Heart left ventricle (tissue), 16 donors: ENCODE results near the gene TGM2. TPM values are rescaled to one million over a fixed set of nuclear protein-coding genes. Genes with fewer than 3 reads are reported as not detected.

Source experiments
- ATAC-seq, 4 donors: fragments of 200-7000 bp; cut with Tn5 transposase; one replicate each; pipeline ENCODE4 v1.9.1; 2020 to 2022; ENCODE audit warnings: moderate library complexity in 4 of 4, mild to moderate bottlenecking in 3 of 4, moderate number of reproducible peaks in 1 of 4
- DNase-seq, 5 donors: peaks; one replicate each; pipeline ENCODE4 v3.0.0-alpha.2; 2020
- H3K27ac ChIP-seq, 12 donors: fragments of 200-600 bp; sonication (generic) in 4 of 12; one replicate each; pipeline versions ENCODE4 v1.5.0 to v1.8.0; 2016 to 2022; ENCODE audit warnings: mild to moderate bottlenecking in 2 of 12
- H3K27me3 ChIP-seq, 9 donors: fragments of 200-600 bp; sonication (generic) in 2 of 9; one replicate each; pipeline versions ENCODE4 v1.5.1 to v1.8.0; 2016 to 2022; ENCODE audit warnings: mild to moderate bottlenecking in 3 of 9
- H3K36me3 ChIP-seq, 9 donors: fragments of 200-600 bp; sonication (generic) in 2 of 9; one replicate each; pipeline versions ENCODE4 v1.5.0 to v1.8.0; 2018 to 2022; ENCODE audit warnings: mild to moderate bottlenecking in 2 of 9
- H3K4me1 ChIP-seq, 12 donors: fragments of 200-600 bp; sonication (generic) in 4 of 12; one replicate each; pipeline versions ENCODE4 v1.5.0 to v1.8.0; 2016 to 2022; ENCODE audit warnings: mild to moderate bottlenecking in 3 of 12
- H3K4me3 ChIP-seq, 12 donors: fragments of 200-600 bp; sonication (generic) in 4 of 12; one replicate each; pipeline versions ENCODE4 v1.5.0 to v1.8.0; 2017 to 2022; ENCODE audit warnings: mild to moderate bottlenecking in 9 of 12, moderate library complexity in 4 of 12
- H3K9me3 ChIP-seq, 12 donors: fragments of 200-600 bp; sonication (generic) in 4 of 12; one replicate each; pipeline versions ENCODE4 v1.5.0 to v1.8.0; 2016 to 2022; ENCODE audit warnings: mild to moderate bottlenecking in 1 of 12
- POLR2A ChIP-seq, 2 donors: fragments of 450-650 bp; IDR thresholded peaks; one replicate each; pipeline ENCODE4 v1.6.1; 2017; ENCODE audit warnings: antibody characterized with exemption in 2 of 2, mild to moderate bottlenecking in 2 of 2, moderate library complexity in 2 of 2
- WGBS, 4 donors: extraction: QIAGEN DNeasy Blood & Tissue Kit in 2 of 4; methylation state at CpG; one replicate each; pipeline versions ENCODE4 v1.1.5 to v1.1.7; 2013 to 2018; 5-methylcytosine and 5-hydroxymethylcytosine counted together
- intact Hi-C, 10 donors: fragments of 100-400 bp; cut with DNase I; formaldehyde crosslinking; loops; one replicate each; pipeline versions ENCODE4 v1.11.1 to v1.14.2; 2022
- polyA plus RNA-seq, 2 donors: library from polyadenylated mRNA; stranded (reverse); fragments of 200-250 nt; gene quantifications; one replicate each; pipeline ENCODE4 v1.2.3, GENCODE V29; 2013
- total RNA-seq, 9 donors: library from RNA; depleted of rRNA in 2 of 9; stranded (reverse); fragments of >200 nt in 2 of 9; fragmentation: NEBNext Ultra II Directional in 3 of 9; extraction: Animal tissue kit (Norgen Biotek cat#: 25700) in 3 of 9; gene quantifications; one replicate each; pipeline versions ENCODE4 v1.1.0 to v1.2.4, GENCODE V29; 2016 to 2023
- TF ChIP-seq, protein P1 (sequence below), 12 donors: fragments of 200-600 bp; sonication (generic) in 4 of 12; IDR thresholded peaks; one replicate each; pipeline versions ENCODE4 v1.5.0 to v1.8.0; 2018 to 2022; ENCODE audit warnings: antibody characterized with exemption in 12 of 12, mild to moderate bottlenecking in 5 of 12
- donor health status: ischemic (EF 13 %, LVEDD 7.1; RV severe dilation, severe dysfunction).
- donor health status: healthy with polysubstance abuse.
- donor health status: DM: no; HTN: yes; CAD: no.
- donor health status: DM: no; HTN: no; CAD: no.
- donor health status: ischemic (EF 25% LVEDD 6.9; RV normal size, moderate dysfunction).
- donor health status: ischemic (EF 25% LVEDD 5.7; RV mildly dilated, moderate dysfunction).
- donor health status: healthy.
- donor health status: DM: yes; HTN: yes; CAD: no.
- donor health status: ischemic (EF 35%, LVEDD 5.7; RV mildly dilated, moderate dysfunction).
- donor health status: nonischemic (EF 11% LVEDD 7.7; RV severe dilation, severe dysfunction).
- donor health status: DM: yes; HTN: yes; CAD: no.
- donor health status: PGD.
- donor health status: ischemic (EF 29% LVEDD 5.4; RV normal size, mild dysfunction).
- donor health status: nonischemic (EF 23%, LVEDD 6.1; RV moderate dilation, normal function).

TGM2 gene
- total and polyA plus RNA-seq, 11 donors, result 211 to 1,146 (median 567) TPM

DNA sequence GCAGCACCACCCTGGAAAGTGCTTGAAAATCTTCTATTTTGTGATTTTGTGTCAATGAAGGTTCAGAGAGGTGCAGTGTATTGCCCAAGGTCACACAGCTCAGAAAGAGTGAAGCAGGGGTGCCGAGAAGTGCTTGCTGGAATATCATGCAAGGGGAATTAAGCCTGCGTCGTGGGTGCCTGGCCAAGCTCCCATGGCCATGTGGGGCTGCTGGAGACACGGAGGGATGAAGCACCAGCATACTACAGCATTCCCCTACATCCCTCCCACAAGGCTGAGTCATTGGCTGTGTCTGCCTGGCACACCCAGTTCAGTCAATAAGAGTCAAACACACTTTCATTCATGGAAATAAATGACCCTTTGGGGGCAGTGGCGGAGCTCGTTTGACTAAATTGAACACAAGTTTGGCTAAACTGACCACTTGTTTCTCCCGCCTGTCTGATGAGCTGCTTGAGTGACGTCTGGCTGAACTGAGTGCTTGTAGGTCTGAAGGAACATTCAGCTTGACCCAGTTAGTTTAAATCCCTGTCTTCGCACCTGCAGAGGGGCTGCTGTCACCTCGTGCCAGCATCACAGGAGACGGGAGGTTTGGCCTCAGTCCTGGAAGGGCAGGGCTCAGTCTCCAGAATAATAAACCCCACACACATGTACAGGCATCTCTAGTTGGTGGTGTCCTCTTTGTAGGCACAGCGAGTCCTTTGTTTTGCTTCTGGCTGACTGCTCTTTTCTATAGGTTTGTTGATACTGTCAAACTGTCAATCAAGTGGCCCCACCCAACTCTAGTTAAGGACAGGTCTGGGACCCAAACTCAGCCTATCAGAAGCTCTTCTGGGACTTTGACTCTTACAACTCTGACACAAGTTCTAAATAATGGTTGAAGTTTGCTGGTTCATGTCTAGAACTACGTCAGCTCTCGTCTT, 8.4 kb upstream of the TGM2 start:
- intact Hi-C loops, result loop anchor here in 2 of 10 donors (5.0 kb wide), 1 partner anchor 49 kb away; no protein-coding TSS in a partner anchor
- no peak overlapping the region for H3K4me3 ChIP-seq
- peak in 3 of 4 donors; percentile 48 to 75 (median 68) for ATAC-seq
- H3K4me1 ChIP-seq, result peaks cover 0 to 41% (median 8%) of the 10 kb centered on the region in 12 donors
- no peaks in the 10 kb centered on the region for H3K27me3 ChIP-seq
- H3K36me3 ChIP-seq, result no peaks in the 10 kb centered on the region
- H3K27ac ChIP-seq, result no peak overlapping the region
- no peaks in the 10 kb centered on the region for H3K9me3 ChIP-seq
- peak in 2 of 5 donors; percentile 62 to 79 for DNase-seq
- TF ChIP-seq, protein P1, sequence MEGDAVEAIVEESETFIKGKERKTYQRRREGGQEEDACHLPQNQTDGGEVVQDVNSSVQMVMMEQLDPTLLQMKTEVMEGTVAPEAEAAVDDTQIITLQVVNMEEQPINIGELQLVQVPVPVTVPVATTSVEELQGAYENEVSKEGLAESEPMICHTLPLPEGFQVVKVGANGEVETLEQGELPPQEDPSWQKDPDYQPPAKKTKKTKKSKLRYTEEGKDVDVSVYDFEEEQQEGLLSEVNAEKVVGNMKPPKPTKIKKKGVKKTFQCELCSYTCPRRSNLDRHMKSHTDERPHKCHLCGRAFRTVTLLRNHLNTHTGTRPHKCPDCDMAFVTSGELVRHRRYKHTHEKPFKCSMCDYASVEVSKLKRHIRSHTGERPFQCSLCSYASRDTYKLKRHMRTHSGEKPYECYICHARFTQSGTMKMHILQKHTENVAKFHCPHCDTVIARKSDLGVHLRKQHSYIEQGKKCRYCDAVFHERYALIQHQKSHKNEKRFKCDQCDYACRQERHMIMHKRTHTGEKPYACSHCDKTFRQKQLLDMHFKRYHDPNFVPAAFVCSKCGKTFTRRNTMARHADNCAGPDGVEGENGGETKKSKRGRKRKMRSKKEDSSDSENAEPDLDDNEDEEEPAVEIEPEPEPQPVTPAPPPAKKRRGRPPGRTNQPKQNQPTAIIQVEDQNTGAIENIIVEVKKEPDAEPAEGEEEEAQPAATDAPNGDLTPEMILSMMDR (IDR thresholded peaks at IDR 0.05), result peak in 2 of 12 donors; percentile 14 to 18
- TF ChIP-seq POLR2A (IDR thresholded peaks at IDR 0.05), result no peak
- 62 to 73% (median 68%) methylated on average over 14 of the region's 14 CpGs for WGBS, 4 donors

DNA sequence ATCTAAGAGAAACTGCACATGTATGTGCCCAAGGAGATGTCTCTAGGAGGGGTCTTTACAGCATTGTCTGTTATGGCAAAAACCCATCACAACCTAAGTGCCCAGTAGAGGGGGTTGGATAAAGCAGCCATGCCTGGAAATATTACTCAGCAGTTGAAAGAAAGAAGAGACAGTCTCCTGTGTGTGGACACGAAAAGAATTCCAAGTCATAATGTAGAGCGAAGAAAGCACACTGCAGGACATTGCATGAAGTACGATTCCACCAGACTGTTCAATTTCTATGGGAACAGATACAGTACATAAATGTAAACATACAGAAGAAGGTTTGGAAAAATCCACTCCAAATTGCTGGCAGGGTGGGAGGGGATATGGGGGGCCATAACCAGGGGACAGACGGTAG, 7.3 kb upstream of the TGM2 start:
- TF ChIP-seq POLR2A (IDR thresholded peaks at IDR 0.05), result no peak
- TF ChIP-seq, protein P1 (IDR thresholded peaks at IDR 0.05), result peak in 3 of 12 donors; percentile 8 to 20 (median 19)
- Histone ChIP-seq H3K9me3 (no peaks in the 10 kb centered on the region), H3K4me3 (no peak overlapping the region), H3K36me3 (no peaks in the 10 kb centered on the region), H3K27me3 (no peaks in the 10 kb centered on the region), H3K27ac (no peak overlapping the region), H3K4me1 (peaks cover 0 to 52% (median 16%) of the 10 kb centered on the region in 12 donors)
- DNase-seq (no peak), ATAC-seq (no peak)
- WGBS, 4 donors, result 75 to 80% (median 77%) methylated on average over 4 of the region's 4 CpGs
- intact Hi-C loops, result loop anchor here in 2 of 10 donors (5.0 kb wide), 1 partner anchor 50 kb away; no protein-coding TSS in a partner anchor

DNA sequence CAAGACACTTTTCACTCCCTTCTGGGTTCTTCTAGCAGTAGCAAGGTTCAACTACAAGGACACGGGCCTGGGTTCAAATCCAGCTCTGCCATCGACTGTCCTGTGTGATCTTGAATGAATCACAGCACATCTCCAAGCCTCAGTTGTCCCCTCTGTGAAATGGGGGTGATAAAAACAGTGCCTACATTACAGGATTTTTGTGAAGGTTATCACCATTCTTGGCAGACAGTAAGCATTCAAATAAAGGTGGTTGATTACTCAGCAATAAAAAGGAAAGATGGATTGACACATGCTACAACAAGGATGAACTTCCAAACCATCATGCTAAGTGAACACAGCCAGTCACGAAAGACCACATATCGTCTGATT, 6.6 kb upstream of the TGM2 start:
- intact Hi-C loops, result loop anchor here in 2 of 10 donors (5.0 kb wide), 1 partner anchor 51 kb away; no protein-coding TSS in a partner anchor
- no peak overlapping the region for H3K4me3 ChIP-seq

More for the DNA sequence above, 6.6 kb upstream of the TGM2 start:
- 67 to 78% (median 73%) methylated on average over 4 of the region's 4 CpGs for WGBS, 4 donors
- Histone ChIP-seq H3K4me1 (peaks cover 0 to 60% (median 23%) of the 10 kb centered on the region in 12 donors), H3K27me3 (no peaks in the 10 kb centered on the region), H3K9me3 (no peaks in the 10 kb centered on the region), H3K36me3 (no peaks in the 10 kb centered on the region), H3K27ac (peak overlapping the region in 9 of 12 donors; percentile 36 to 82 (median 58))
- ATAC-seq, result no peak
- TF ChIP-seq, protein P1 (IDR thresholded peaks at IDR 0.05), result no peak
- no peak for TF ChIP-seq POLR2A (IDR thresholded peaks at IDR 0.05)
- no peak for DNase-seq
